Hematopoietic multipotent progenitor cell treated with erythropoietin and hydrocortisone succinate and interleukin-3 and kit ligand, for 15 days (in vitro differentiated cells): ENCODE measurements around the gene SLC5A9.
"Not testable (repeated sequence)": the region's sequence is repeated elsewhere in the genome, so short reads cannot be mapped to it uniquely, and the experiment has no call there.

Experiments used
- DNase-seq: peaks from one replicate; pipeline ENCODE4 v3.0.0-alpha.2; 2015; ENCODE audit warnings: low spot score

Gene SLC5A9

DNA sequence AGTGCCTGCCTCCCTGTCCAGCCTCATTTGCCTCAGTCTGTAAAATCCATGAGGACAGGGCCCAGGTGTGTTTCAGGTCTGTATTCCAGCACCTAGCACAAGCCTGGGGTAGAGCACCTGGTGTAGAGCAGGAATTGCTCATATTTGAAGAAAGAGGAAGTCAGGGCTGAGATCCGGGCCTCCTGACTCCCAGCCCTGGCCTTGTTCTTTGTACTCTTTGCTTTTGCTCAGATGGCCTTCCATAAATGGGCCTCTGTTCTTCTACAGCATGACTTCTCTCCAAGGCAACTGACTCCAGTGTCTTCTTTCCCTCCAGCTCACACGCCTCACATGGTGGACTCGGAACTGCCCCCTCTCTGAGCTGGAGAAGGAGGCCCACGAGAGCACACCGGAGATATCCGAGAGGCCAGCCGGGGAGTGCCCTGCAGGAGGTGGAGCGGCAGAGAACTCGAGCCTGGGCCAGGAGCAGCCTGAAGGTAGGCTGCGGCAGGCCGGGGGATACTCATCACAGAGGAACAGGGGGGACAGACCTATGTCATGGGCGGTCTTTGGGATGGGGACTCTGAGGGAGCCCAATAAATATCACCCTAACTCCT lies 19.7 kb downstream of the SLC5A9 start:
- DNase-seq, result no peak

DNA sequence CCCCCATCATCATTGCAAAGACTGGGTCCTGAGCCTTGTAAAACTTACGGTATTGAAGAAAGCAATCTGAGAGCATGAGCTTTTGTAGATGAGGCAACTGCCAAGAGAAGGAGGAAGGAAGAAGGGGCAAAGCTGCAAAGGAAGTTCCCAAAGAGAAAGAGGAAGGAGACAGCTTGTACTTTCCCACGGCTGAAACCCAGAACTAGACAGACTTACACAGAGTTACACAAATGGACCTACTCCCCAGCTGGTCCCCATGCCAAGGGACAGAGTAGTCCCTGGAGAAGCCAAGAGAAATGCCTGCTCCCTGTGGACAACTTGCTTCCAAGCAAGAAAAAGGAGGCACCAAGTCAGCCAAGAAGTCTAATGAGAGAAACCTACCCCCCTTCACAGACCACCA lies 22.6 kb downstream of the SLC5A9 start:
- DNase-seq, result no peak

DNA sequence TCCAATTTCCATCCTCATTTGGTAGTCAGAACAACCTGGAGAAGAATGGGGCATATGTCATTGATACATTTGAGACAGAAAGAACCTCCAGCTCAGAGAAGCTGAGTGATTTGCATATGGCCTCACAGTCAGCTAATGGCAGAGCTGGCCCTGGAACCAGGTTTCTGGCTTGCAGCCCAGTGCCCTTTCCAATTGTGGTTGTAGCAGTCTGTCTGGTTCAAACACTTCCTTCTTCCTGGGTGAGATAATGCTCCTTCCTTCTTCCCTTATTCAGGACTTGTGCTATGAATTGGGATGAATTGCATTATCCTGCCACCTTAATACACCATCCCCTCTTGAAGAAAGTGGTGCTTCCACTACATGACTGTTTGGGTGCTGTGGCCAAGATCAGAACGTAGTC lies 24.2 kb downstream of the SLC5A9 start:
- DNase-seq, result no peak

DNA sequence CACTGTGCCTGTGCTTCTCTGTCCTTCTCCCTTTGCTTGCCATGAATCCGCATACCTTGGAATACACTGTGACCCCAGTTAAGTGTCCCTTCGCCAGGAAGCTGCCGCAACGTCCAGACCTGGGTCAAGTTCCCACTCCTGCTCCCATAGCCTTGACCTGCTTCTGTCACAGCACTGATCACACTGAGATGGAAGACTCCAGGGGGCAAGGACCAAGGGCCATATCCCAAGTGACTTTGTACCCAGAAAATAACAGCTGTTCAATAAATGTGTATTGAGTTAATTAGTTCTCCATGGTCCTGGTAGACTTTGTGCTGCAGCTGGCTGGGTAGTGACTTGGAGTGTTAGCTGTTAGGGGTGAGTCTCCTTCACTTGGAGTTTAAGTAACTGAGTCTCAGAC lies 25.8 kb downstream of the SLC5A9 start:
- DNase-seq, result no peak

DNA sequence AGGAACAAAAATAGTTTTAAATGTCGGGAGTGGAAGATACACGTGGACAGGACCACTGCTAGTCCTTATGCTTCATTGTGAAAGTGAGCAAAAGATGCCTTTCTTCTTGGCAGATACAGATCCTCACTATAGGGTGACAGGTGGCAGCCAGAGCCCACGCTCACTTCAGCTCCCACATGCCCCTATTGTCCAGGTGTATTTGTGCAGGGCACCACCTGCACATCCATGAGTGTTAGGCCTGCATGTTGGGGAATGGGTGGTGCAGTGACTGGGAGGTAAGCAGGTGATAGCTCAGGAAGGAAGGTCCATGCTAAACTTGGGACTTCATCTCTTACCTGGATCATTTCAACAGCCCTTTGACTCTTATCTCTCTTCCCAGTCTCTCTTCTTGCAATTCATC lies 27.4 kb downstream of the SLC5A9 start:
- no peak for DNase-seq

DNA sequence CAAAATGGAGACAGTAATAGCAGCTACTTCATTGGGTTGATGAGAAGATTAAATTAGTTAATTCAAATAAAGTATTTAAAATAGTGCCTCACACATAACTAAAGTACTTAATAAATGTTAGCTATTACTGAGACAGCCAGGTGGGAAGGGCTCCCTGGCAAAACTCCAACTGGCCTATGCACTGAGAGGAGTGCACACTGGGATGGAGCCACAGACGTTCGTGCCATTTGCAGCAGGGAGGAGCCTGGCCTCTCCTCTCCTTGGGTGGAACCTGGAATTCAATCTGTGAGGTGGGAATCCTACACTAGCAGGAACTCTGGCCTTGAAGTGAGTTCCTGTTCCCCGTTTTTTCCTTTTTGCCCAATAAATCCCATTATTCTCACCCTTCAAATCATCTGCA lies 28.1 kb downstream of the SLC5A9 start:
- no peak for DNase-seq

DNA sequence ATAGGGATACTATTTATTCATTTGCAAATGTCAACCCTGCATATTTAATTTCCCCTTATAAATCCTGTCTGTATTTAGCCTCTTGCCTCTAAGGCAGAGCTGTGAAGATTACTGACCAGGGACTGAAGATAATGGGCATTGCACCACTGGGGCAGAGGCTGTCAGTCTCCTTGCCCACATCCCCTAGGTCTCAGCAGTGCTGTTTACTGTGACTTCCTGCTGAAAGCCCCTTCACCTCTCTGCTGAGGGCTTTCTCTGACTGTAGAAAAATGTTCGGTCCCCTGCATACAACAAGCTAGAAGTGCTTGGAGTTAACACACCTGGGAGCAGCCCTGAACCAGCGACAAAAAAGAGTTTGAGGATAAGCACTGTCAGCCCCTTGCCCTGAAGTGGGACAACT lies 28.8 kb downstream of the SLC5A9 start:
- no peak for DNase-seq

DNA sequence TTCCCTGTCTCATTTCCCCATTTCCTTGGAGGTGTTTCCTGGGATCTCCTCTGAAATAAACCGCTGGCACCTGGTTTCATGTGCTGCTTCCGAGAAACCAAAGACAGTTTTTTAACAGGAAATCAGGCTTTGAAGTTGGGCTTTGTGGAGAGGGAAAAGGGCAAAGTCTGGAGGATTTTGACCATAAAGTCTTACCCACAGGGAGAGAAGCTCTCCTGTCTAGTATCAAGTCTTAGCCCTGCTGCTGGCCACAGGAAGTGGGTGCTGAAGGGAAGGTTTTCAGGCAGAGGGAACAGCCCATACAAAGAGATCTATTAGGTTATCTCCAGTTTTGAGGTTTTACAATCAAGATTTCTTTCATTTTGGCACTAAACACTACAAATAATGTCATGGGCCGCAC lies 29.3 kb downstream of the SLC5A9 start:
- no peak for DNase-seq

DNA sequence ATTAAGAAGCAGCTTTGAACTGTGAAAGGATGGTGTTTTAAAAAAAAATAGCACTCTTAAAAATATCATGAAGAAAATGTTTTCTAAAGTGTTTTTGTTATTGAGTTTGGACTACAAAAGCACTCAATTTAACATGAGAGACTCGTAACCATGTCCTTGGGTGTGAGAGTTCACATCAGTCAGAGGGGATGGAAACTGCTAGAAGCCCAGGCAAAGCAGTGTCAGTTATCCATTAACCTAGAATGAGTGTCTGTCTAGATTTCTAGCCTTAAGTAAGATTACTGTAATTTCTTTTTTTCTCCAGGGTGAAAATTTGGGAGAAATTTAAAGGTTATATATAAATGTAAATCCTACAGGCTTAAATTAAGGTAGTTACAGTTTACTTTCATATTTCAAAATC lies 31.7 kb downstream of the SLC5A9 start:
- no peak for DNase-seq

DNA sequence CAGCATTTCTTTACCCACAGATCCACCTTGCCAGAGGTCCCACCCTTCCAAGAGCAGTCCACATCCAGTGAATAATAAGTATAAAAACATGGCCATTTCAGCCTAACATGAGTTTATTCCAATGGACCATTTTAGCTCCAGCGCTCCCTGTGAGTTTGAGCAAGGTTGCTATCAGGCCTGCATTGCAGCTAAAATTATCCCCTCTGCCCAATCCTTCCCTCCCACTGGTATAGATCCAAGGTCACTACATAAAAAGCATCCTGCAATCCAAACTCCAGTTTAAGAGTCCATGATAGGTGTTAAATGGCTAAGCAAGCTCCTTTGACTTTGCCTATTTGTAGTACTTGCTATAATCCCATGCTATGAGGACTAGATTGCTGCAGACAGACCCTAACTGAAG lies 35.6 kb downstream of the SLC5A9 start:
- DNase-seq, result no peak

DNA sequence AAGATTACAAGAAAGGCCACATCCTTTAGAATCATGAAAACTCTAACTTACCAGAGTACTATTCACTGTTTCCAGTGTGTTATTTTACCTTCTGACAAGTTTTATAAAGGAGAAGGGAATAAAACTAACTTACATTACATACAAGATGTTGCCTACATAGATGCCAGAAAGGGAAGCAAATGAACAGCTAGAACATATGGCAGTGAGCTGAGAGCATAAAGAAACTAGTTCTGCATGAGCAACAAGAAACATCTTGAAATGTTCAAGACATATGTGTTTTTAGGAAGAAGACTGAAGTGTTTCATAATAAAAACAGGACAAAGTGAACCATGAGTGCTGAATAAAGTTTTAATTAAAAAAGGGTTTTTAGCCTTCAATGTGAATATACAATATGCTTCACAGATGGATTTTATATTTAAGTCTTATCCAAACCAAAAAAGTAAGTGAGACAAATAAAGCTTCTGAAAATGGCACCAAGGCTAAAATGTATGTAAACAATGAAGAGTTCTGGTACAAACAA lies 39.4 kb downstream of the SLC5A9 start:
- no peak for DNase-seq

DNA sequence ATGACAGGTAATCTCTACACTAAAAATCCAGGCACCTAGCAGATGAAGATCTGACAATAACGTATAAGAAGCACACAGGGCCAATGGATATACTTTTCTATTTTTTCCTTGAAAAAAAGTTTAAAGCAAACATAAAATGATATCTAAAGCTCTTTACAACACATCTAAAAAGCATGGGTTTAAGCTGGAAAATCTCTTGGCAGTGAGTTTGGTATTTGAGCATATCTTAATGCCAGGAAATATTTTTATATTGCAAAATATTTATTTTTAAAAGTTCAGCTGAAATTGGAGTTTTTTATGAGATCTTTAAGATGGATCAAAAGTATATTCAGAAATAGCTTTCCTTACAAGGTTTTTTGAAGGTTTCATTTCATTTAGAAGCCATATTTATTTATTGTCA lies 40.5 kb downstream of the SLC5A9 start:
- no peak for DNase-seq

DNA sequence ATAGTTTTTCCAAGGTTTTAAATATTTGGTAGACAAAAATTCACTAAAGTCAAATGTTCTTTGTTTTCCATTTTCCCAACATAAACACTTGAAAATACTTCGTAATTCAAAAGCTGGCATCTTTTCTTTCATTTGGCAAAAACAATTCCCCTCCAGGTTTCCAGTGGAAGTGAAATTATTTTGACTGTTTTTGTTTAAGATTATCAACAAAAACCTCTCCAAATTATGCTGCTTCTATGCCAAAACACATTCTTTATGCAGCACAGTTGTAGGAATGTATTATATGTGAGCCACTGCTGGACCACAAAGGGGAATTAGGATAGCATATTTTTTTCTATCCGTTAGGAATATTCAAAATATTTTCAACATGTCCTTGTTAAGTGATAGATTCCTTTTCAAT lies 44.1 kb downstream of the SLC5A9 start:
- DNase-seq, result no peak

DNA sequence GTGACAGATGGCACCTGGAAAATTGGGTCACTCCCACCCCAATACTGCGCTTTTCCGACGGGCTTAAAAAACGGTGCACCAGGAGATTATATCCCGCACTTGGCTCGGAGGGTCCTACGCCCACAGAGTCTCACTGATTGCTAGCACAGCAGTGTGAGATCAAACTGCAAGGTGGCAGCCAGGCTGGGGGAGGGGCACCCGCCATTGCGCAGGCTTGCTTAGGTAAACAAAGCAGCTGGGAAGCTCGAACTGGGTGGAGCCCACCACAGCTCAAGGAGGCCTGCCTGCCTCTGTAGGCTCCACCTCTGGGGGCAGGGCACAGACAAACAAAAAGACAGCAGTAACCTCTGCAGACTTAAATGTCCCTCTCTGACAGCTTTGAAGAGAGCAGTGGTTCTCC lies 54.9 kb downstream of the SLC5A9 start:
- not testable (repeated sequence) for DNase-seq

DNA sequence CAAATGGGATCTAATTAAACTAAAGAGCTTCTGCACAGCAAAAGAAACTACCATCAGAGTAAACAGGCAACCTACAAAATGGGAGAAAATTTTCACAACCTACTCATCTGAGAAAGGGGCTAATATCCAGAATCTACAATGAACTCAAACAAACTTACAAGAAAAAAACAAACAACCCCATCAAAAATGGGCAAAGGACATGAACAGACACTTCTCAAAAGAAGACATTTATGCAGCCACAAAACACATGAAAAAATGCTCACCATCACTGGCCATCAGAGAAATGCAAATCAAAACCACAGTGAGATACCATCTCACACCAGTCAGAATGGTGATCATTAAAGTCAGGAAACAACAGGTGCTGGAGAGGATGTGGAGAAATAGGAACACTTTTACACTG lies 59.8 kb downstream of the SLC5A9 start:
- DNase-seq, result not testable (repeated sequence)

DNA sequence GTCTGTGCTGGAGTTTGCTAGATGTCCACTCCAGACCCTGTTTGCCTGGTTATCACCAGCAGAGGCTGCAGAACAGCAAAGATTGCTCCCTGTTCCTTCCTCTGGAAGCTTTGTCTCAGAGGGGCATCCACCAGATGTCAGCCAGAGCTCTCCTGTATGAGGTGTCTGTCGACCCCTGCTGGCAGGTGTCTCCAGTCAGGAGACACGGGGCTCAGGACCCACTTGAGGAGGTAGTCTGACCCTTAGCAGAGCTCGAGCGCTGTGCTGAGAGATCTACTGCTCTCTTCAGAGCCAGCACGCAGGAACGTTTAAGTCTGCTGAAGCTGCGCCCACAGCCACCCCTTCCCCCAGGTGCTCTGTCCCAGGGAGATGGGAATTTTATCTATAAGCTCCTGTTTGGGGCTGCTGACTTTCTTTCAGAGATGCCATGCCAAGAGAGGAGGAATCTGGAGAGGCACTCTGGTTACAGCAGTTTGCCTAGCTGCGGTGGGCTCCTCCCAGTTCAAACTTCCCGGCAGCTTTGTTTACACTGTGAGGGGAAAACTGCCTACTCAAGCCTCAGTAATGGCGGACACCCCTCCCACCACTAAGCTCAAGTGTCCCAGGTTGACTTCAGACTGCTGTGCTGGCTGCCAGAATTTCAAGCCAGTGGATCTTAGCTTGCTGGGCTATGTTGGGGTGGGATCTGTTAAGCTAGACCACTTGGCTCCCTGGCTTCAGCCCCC lies 62.3 kb downstream of the SLC5A9 start:
- DNase-seq, result not testable (repeated sequence)

DNA sequence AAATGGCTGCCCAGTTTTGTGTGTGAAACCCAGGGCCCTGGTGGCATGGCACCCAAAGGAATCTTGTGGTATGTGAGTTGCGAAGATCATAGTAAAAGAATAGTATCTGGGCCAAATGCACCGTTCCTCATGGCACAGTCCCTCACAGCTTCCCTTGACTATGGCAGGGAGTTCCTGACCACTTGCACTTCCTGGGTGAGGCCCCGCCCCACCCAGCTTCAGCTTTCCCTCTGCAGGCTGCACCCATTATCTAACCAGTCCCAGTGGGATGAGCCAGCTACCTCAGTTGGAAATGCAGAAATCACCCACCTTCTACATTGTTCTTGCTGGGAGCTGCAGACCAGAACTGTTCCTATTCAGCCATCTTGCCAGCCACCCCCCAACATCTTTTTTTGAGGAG lies 63.0 kb downstream of the SLC5A9 start:
- no peak for DNase-seq

DNA sequence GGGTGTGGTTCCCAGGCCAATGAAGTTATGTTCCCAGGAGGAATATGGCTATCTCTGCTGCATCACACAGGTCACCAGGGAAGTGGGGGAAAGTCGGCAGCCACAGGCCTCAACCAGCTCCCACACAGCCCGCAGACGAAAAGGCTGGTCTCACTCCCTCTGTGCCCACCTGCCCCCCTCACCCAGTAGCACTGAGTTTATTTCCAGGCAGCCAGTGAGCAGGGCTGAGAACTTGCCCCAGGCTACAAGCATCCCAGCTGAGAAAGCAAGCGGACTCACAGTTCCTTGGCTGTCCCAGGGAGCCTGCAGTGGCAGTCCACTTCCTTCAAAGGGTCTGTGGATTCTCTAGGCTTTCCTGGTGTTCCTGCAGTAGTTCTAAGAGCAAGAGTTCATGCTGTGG lies 68.9 kb downstream of the SLC5A9 start:
- no peak for DNase-seq

DNA sequence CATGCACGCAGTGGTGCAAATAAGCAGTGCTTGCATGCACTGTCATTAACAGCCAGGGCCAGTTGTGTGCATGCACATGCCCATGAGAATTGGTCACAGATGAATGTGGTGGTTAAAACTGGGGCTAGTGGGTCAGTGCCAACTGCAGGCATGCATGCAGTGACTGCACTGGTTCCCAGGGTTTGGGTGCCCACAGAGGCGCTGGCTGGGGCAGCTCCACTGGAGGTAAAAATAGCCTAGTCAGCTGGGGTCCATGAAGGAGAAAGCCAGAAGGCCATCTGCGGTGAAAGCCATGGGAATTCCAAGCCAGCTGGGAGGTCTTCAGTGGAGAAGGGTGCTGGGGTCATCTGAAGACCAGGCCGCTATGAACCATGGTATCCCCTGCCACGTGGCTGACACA lies 70.2 kb downstream of the SLC5A9 start:
- DNase-seq, result no peak

DNA sequence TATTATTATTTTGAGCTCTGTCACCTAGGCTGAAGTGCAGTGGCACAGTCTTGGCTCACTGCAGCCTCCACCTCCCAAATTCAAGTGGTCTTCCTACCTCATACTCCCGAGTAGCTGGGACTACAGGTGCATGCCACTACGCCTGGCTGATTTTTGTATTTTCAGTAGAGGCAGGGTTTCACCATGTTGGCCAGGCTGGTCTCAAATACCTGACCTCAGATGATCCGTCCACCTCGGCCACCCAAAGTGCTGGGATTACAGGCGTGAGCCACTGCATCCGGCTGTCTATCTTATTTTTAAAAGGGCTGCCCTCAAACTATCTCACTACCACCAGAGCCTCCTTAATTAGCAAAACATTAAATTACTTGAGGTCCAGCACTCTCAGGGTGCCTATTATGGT lies 71.6 kb downstream of the SLC5A9 start:
- not testable (repeated sequence) for DNase-seq

DNA sequence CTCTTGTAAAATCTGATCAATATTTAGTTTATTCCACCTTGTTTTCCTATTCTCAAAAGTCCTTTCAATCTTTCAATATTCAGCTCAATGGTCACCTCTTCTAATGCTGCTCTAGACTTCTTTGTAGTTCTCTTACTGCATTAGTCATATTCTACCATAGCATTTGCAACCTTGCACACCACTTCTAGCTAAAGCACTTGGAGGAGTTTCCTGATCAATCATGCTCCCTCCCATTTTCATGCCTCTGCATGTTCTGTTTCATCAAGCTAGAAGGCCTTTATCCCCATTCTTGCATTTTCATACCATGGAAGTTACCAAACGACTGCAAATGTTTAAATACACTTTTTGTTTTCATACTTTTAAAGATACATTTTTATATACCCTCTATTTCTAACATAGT lies 72.1 kb downstream of the SLC5A9 start:
- DNase-seq, result no peak
